Stimulated activated CD8-positive, alpha-beta memory T cell treated with anti-CD3 and anti-CD28 coated beads, Interleukin-4, amount 100 ng/mL, for 24 hours (primary cell): Measurements from ENCODE around the gene RARG.

Experiments used
- DNase-seq: peaks from one replicate; pipeline ENCODE4 v3.0.0-alpha.2; 2020; ENCODE audit warnings: low read depth

Gene RARG

GRCh38 chr12:53244337-53244736 lies 12.3 kb upstream of the RARG start:
- no peak for DNase-seq

- DNase-seq: no peak
Observed at GRCh38 chr12:53241623-53242412, 9.8 kb upstream of the RARG start.

GRCh38 chr12:53239643-53240258 lies 7.7 kb upstream of the RARG start:
- no peak for DNase-seq

GRCh38 chr12:53236443-53237111 lies 4.6 kb upstream of the RARG start:
- DNase-seq: no peak

- DNase-seq: no peak
Observed at GRCh38 chr12:53235742-53236442, 3.9 kb upstream of the RARG start.

GRCh38 chr12:53235164-53235563 lies 3.2 kb upstream of the RARG start:
- no peak for DNase-seq

- no peak for DNase-seq
Observed at GRCh38 chr12:53234271-53234914, 2.4 kb upstream of the RARG start.

GRCh38 chr12:53233671-53234121 lies 1.7 kb upstream of the RARG start:
- no peak for DNase-seq

GRCh38 chr12:53232646-53233461 lies 845 bp upstream of the RARG start:
- DNase-seq: no peak

GRCh38 chr12:53231671-53231920 lies 413 bp downstream of the RARG start:
- DNase-seq: no peak

- no peak for DNase-seq
Observed at GRCh38 chr12:53230108-53230845, 1.7 kb downstream of the RARG start.

- no peak for DNase-seq
Observed at GRCh38 chr12:53229454-53229853, 2.6 kb downstream of the RARG start.

- no peak for DNase-seq
Observed at GRCh38 chr12:53227836-53228235, 4.2 kb downstream of the RARG start.

- no peak for DNase-seq
Observed at GRCh38 chr12:53227341-53227740, 4.7 kb downstream of the RARG start.

GRCh38 chr12:53226815-53227214 lies 5.2 kb downstream of the RARG start:
- no peak for DNase-seq

- no peak for DNase-seq
Observed at GRCh38 chr12:53225635-53226424, 6.2 kb downstream of the RARG start.

GRCh38 chr12:53224897-53225634 lies 6.9 kb downstream of the RARG start:
- no peak for DNase-seq

- no peak for DNase-seq
Observed at GRCh38 chr12:53224061-53224896, 7.7 kb downstream of the RARG start.
